Skeletal muscle satellite cell (primary cell): ENCODE results near the gene MED27.

Experiments
- H3K27me3 ChIP-seq: 2 replicates; pipeline ENCODE4 v1.7.0; 2013; ENCODE audit warnings: low read length; ENCODE audit not compliant: control insufficient read depth, insufficient read depth
- H3K36me3 ChIP-seq: 2 replicates; pipeline ENCODE4 v1.7.0; 2013; ENCODE audit warnings: mild to moderate bottlenecking, control low read depth, low read length; ENCODE audit not compliant: insufficient read depth
- H3K4me1 ChIP-seq: 2 replicates; pipeline ENCODE4 v1.7.0; 2013; ENCODE audit warnings: low read length; ENCODE audit not compliant: control insufficient read depth, insufficient read depth
- H3K4me2 ChIP-seq: 2 replicates; pipeline ENCODE4 v1.7.0; 2013; ENCODE audit warnings: mild to moderate bottlenecking, low read length
- H3K4me3 ChIP-seq: 2 replicates; pipeline ENCODE4 v1.7.0; 2013; ENCODE audit warnings: low read length
- H3K9ac ChIP-seq: 2 replicates; pipeline ENCODE4 v1.7.0; 2013; ENCODE audit warnings: mild to moderate bottlenecking, low read depth, low read length, moderate library complexity
- H3K9me3 ChIP-seq: replicated peaks from 2 replicates; pipeline ENCODE4 v1.7.0; 2013; ENCODE audit warnings: mild to moderate bottlenecking, control low read depth, low read length

The MED27 gene

DNA sequence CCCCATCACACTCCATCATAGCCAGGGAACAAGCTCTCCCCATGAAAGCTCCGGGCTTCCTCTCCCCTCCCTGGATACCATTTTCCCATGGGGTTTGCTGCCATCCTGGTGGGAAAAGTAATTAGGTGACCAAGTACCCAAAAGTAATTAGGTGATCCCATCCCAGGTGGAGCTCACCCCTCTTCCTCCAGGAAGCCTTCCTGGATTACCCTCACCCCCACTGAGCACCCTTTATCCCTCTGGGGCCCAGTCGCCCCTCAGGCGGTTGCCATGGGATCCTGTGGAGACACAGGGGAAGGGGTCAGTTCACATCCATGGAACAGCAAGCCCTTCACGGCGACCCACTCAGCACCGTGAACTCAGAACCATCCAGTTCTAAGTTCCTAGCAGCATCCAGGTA, 265.0 kb downstream of the MED27 start:
- Histone ChIP-seq H3K9me3 (no peaks in the 10 kb centered on the region), H3K36me3 (no peaks in the 10 kb centered on the region), H3K4me3 (no peak overlapping the region), H3K9ac (no peak overlapping the region), H3K4me2 (no peak overlapping the region), H3K4me1 (peaks cover 11% of the 10 kb centered on the region), H3K27me3 (peaks cover 96% of the 10 kb centered on the region)

DNA sequence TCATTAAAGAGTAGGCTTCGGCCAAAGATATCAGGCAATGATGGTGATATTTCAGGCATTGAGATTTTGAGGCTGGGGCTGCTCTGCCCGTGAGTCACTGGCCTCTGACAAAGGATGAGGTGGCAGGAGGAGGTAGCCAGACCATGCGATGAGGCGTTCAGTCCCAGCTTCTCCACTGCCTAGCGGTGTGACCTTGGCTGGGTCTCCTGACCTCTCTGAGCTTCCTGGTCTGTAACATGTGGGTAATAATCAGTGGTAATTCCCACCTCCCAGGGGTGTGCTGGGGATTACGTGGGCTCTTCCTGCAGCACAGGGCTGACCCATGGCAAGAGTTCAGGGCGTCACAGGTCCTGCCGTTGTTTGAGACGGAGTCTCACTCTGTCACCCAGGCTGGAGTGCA, 266.6 kb downstream of the MED27 start:
- no peaks in the 10 kb centered on the region for H3K9me3 ChIP-seq
- H3K9ac ChIP-seq, result no peak overlapping the region
- peaks cover 11% of the 10 kb centered on the region for H3K4me1 ChIP-seq
- peaks cover 96% of the 10 kb centered on the region for H3K27me3 ChIP-seq
- no peak overlapping the region for H3K4me3 ChIP-seq
- no peak overlapping the region for H3K4me2 ChIP-seq
- H3K36me3 ChIP-seq, result no peaks in the 10 kb centered on the region

DNA sequence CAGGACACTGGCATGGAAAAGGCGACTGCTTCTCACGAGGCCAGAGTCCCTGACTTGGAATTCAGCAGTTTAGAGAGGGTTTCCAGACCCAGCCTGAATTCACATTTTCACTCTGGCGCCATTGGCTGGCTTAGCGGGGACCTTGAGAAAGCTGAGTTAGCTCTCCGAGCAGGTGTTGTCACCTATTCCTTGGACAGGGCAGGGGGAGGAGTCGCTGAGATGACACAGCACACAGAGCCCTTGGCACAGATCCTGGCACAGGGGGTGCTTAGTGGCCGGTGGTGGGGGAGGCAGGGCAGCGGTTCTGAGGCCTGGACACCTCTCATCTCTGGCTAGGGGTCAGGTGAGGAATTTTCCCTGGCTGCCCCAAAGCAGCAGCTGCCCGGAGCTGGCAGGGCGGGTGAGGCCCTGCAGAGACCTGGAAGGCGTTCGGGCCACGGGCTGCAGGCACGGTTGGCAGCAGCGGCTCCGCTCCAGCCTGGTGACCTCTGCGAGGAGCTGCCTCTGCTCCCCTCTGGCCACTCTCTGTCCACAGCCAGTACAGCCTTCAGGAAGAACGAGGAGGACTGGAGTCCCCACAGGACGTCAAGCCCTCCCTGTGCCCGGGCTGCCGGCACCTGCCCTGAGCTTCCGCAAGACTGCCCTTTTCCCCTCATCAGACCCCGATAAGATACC, 267.4 kb downstream of the MED27 start:
- no peaks in the 10 kb centered on the region for H3K36me3 ChIP-seq
- H3K4me3 ChIP-seq, result no peak overlapping the region
- H3K9me3 ChIP-seq, result no peaks in the 10 kb centered on the region
- no peak overlapping the region for H3K9ac ChIP-seq
- H3K27me3 ChIP-seq, result peaks cover 93% of the 10 kb centered on the region
- H3K4me1 ChIP-seq, result peaks cover 11% of the 10 kb centered on the region
- H3K4me2 ChIP-seq, result no peak overlapping the region

DNA sequence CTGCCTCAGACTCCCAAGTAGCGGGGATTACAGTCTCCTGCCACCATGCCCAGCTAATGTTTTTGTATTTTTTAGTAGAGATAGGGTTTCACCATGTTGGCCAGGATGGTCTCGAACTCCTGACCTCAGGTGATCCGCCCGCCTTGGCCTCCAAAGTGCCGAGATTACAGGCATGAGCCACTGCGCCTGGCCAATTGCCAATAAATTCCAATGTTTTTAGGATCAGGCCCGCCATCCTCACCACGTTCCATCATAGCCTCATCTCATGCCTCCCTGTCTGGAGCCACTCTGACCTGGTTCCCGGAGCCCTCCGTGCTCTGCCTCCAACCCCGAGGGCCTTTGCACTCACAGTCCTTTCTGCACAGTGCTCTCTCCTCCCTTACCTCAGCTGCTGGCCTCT, 268.3 kb downstream of the MED27 start:
- Histone ChIP-seq H3K4me3 (no peak overlapping the region), H3K27me3 (peaks cover 93% of the 10 kb centered on the region), H3K9me3 (no peaks in the 10 kb centered on the region), H3K9ac (no peak overlapping the region), H3K36me3 (no peaks in the 10 kb centered on the region), H3K4me2 (no peak overlapping the region), H3K4me1 (peaks cover 11% of the 10 kb centered on the region)

DNA sequence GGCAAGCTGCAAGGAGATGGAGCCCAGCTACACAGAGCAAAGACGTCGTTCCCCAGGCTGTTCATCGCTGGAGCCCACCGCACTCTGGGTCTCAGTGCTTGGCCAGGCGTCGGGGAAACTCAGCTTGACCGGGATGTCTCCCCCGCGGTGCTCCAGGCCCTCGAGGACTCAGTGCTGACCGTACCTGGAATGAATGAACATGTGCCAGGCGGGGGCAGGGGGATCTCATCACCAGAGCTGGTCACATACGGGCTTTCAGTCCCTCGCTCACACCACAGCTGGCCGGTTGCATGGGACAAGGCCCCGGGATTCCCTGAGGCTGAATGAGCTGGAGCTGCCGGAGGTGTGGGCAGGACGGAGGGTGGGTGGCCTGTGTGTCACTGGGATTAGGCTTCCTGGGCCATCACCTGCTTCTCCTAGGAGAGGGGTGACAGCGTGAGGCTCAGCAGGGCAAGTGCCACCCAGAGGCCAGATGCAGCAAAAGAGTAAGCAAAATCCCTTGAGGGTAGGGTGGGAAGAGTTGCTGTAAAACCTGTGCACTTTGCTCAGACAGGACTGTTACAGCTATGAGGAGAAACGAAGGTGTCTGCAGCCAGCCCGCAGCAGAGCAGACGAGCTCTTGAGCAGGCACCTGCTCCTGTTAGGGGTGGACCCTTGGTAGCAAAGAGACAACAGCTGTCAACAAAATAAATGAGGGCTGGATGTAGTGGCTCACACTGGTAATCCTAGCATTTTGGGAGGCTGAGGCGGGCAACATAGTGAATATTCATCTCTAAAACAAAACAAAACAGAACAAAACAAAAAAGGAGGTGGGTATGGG, 269.1 kb downstream of the MED27 start:
- no peak overlapping the region for H3K4me3 ChIP-seq
- no peaks in the 10 kb centered on the region for H3K36me3 ChIP-seq
- peaks cover 11% of the 10 kb centered on the region for H3K4me1 ChIP-seq
- H3K4me2 ChIP-seq, result no peak overlapping the region
- no peaks in the 10 kb centered on the region for H3K9me3 ChIP-seq
- peaks cover 93% of the 10 kb centered on the region for H3K27me3 ChIP-seq
- no peak overlapping the region for H3K9ac ChIP-seq
